OCI-LY3 (cell line): ENCODE measurements around the gene CCT6A.

Experiments
- EZH2phosphoT487 ChIP-seq: fragments of 200-600 bp; shearing (Covaris generic); IDR thresholded peaks from 2 replicates; pipeline ENCODE4 v1.6.1; 2018; ENCODE audit warnings: antibody characterized with exemption, mixed run types, low read depth
- TF ChIP-seq, protein P1 (sequence below): fragments of 200-600, 300-600 bp; sonication (generic); IDR thresholded peaks from 2 replicates; pipeline ENCODE4 v1.5.1; 2014; ENCODE audit warnings: antibody characterized with exemption, low read length, low read depth

DNA sequence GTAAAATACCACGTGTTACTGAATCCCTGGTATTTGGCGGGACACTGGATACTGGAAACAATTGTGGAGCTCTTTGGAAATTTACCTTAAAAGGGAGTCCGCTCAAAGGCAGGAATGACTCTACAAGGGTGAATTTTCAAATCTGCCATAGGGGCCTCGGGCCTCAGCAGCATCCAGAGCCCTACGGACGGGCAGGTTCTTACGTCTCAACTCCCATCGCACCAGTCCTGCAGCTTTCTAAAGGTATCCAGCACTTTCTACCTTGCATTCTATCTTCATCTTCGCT, 569 bp upstream of the CCT6A start:
- TF ChIP-seq, protein P1, sequence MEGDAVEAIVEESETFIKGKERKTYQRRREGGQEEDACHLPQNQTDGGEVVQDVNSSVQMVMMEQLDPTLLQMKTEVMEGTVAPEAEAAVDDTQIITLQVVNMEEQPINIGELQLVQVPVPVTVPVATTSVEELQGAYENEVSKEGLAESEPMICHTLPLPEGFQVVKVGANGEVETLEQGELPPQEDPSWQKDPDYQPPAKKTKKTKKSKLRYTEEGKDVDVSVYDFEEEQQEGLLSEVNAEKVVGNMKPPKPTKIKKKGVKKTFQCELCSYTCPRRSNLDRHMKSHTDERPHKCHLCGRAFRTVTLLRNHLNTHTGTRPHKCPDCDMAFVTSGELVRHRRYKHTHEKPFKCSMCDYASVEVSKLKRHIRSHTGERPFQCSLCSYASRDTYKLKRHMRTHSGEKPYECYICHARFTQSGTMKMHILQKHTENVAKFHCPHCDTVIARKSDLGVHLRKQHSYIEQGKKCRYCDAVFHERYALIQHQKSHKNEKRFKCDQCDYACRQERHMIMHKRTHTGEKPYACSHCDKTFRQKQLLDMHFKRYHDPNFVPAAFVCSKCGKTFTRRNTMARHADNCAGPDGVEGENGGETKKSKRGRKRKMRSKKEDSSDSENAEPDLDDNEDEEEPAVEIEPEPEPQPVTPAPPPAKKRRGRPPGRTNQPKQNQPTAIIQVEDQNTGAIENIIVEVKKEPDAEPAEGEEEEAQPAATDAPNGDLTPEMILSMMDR = no peak
- TF ChIP-seq EZH2phosphoT487 = no peak
